PC-3 (cell line): Measurements from ENCODE around the gene SLC35B1. TPM values are rescaled to one million over a fixed set of nuclear protein-coding genes. Genes with fewer than 3 reads are reported as not detected.
A peak's percentile ranks its signal among the peaks of the same experiment; 100 is the strongest.

Source experiments
- ATAC-seq: fragments of 200-7000 bp; cut with Tn5 transposase; 2 replicates; pipeline ENCODE4 v1.9.1; 2020; ENCODE audit warnings: mild to moderate bottlenecking, moderate library complexity
- BruUV-seq: library from RNA; stranded (reverse); fragments of 400-500 nt; replicated peaks from 2 replicates; lab custom pipeline; 2021; lab: Mats Ljungman, UMichigan
- CTCF ChIA-PET: fragments of 300-600 bp; sonication (Branson Sonifier 250); formaldehyde crosslinking; loops from one replicate; lab custom pipeline; 2022; ENCODE audit warnings: antibody characterized with exemption; lab: Charles Lee
- POLR2A ChIA-PET: fragments of 300-600 bp; sonication (Branson Sonifier 250); formaldehyde crosslinking; loops from one replicate; lab custom pipeline; 2022; ENCODE audit warnings: antibody characterized with exemption; ENCODE audit not compliant: unreplicated experiment; lab: Charles Lee
- DNase-seq: peaks from one replicate; pipeline ENCODE4 v3.0.0-alpha.2; 2015
- H2AFZ ChIP-seq: fragments of 300-600 bp; sonication (generic); 2 replicates; pipeline ENCODE4 v1.6.0; 2016; ENCODE audit warnings: antibody characterized with exemption, low read length
- H3F3A ChIP-seq: fragments of 300-600 bp; sonication (generic); one replicate; pipeline ENCODE4 v1.6.0; 2017; ENCODE audit warnings: antibody characterized with exemption, low read length, control low read depth, mild to moderate bottlenecking; ENCODE audit not compliant: unreplicated experiment
- H3K27ac ChIP-seq: fragments of 300-600 bp; sonication (generic); 2 replicates; pipeline ENCODE4 v1.5.1; 2016; ENCODE audit warnings: mild to moderate bottlenecking, low read length
- H3K27me3 ChIP-seq: fragments of 300-600 bp; sonication (generic); 2 replicates; pipeline ENCODE4 v1.6.1; 2016; ENCODE audit warnings: low read length, mixed read lengths
- H3K36me3 ChIP-seq: fragments of 300-600 bp; sonication (generic); 2 replicates; pipeline ENCODE4 v1.6.1; 2016; ENCODE audit warnings: low read depth, mixed run types, low read length, mixed read lengths
- H3K4me1 ChIP-seq: fragments of 300-600 bp; sonication (generic); 2 replicates; pipeline ENCODE4 v1.5.1; 2016; ENCODE audit warnings: low read length; ENCODE audit not compliant: insufficient read depth
- H3K4me2 ChIP-seq: fragments of 300-600 bp; sonication (generic); 2 replicates; pipeline ENCODE4 v1.6.0; 2016; ENCODE audit warnings: low read length
- H3K4me3 ChIP-seq: fragments of 300-600 bp; sonication (generic); 2 replicates; pipeline ENCODE4 v1.5.1; 2016; ENCODE audit warnings: mild to moderate bottlenecking, low read length, mixed read lengths
- H3K79me2 ChIP-seq: fragments of 300-600 bp; sonication (generic); 2 replicates; pipeline ENCODE4 v1.6.1; 2017; ENCODE audit warnings: low read length, mixed read lengths
- H3K9ac ChIP-seq: fragments of 300-600 bp; sonication (generic); 2 replicates; pipeline ENCODE4 v1.6.0; 2016; ENCODE audit warnings: mild to moderate bottlenecking, low read length
- H3K9me2 ChIP-seq: fragments of 300-600 bp; sonication (generic); replicated peaks from 2 replicates; pipeline ENCODE4 v1.6.1; 2016; ENCODE audit warnings: mixed run types, low read length, mixed read lengths
- H3K9me3 ChIP-seq: fragments of 300-600 bp; sonication (generic); 2 replicates; pipeline ENCODE4 v1.6.1; 2016; ENCODE audit warnings: low read length, mixed read lengths
- H4K20me1 ChIP-seq: fragments of 300-600 bp; sonication (generic); 2 replicates; pipeline ENCODE4 v1.6.1; 2016; ENCODE audit warnings: low read length, mixed read lengths
- CTCF ChIP-seq: fragments of 300-600 bp; sonication (generic); conservative IDR thresholded peaks from 2 replicates; pipeline ENCODE4 v1.5.1; 2017; ENCODE audit warnings: antibody characterized with exemption, low read depth, mild to moderate bottlenecking, low read length
- EZH2 ChIP-seq: fragments of 300-600 bp; sonication (generic); IDR thresholded peaks from one replicate; pipeline ENCODE4 v1.6.1; 2017; ENCODE audit warnings: antibody characterized with exemption, mild to moderate bottlenecking, low read length; ENCODE audit not compliant: unreplicated experiment
- EZH2phosphoT487 ChIP-seq: fragments of 300-600 bp; sonication (generic); IDR thresholded peaks from 2 replicates; pipeline ENCODE4 v1.6.1; 2018; ENCODE audit warnings: mild to moderate bottlenecking, antibody characterized with exemption, low read length, borderline replicate concordance
- intact Hi-C: fragments of 100-400 bp; cut with micrococcal nuclease; formaldehyde crosslinking; loops from 2 replicates; pipeline ENCODE4 v1.9.0; 2023
- total RNA-seq: library from RNA; depleted of rRNA; stranded (reverse); fragments of >200 nt; gene quantifications from 2 replicates; pipeline ENCODE4 v1.2.3, GENCODE V29; 2014

The SLC35B1 gene
- total RNA-seq, 1 experiment from 2014 or later, result 211 TPM

GRCh38 chr17:49688848-49689247, 18.9 kb downstream of the SLC35B1 start:
- DNase-seq (no peak), ATAC-seq (no peak)
- Histone ChIP-seq H3F3A (no peaks in the 10 kb centered on the region), H3K79me2 (no peaks in the 10 kb centered on the region), H2AFZ (no peak overlapping the region), H3K9me2 (no peaks in the 10 kb centered on the region), H3K4me2 (no peak overlapping the region), H3K27ac (no peak overlapping the region), H3K4me1 (peaks cover 5% of the 10 kb centered on the region), H3K4me3 (no peak overlapping the region), H3K9ac (no peak overlapping the region), H4K20me1 (no peaks in the 10 kb centered on the region), H3K9me3 (no peaks in the 10 kb centered on the region), H3K36me3 (no peaks in the 10 kb centered on the region), H3K27me3 (no peaks in the 10 kb centered on the region)
- ChIA-PET POLR2A (no interaction called here), CTCF (interaction anchor here (0.8 kb wide), 1 partner anchor 119 kb away, joined by 3 read pairs; no protein-coding TSS in a partner anchor)
- BruUV-seq, result no TSS peak
- TF ChIP-seq CTCF, result no peak
- no peak for TF ChIP-seq EZH2
- no peak for TF ChIP-seq EZH2phosphoT487
- intact Hi-C loops, result no loop called here

GRCh38 chr17:49687878-49688491, 19.8 kb downstream of the SLC35B1 start:
- Histone ChIP-seq H3K4me3 (no peak overlapping the region), H3K36me3 (no peaks in the 10 kb centered on the region), H3K27me3 (no peaks in the 10 kb centered on the region), H4K20me1 (no peaks in the 10 kb centered on the region), H3K79me2 (no peaks in the 10 kb centered on the region), H2AFZ (peak overlapping the region; percentile 84), H3F3A (no peaks in the 10 kb centered on the region), H3K9me3 (no peaks in the 10 kb centered on the region), H3K9ac (no peak overlapping the region), H3K4me2 (peak overlapping the region; percentile 19; the same call in 1 of the 2 replicates), H3K9me2 (no peaks in the 10 kb centered on the region), H3K4me1 (peaks cover 5% of the 10 kb centered on the region), H3K27ac (no peak overlapping the region)
- TF ChIP-seq EZH2phosphoT487 (no peak), CTCF (no peak), EZH2 (no peak)
- intact Hi-C loops, result no loop called here
- ChIA-PET POLR2A (no interaction called here), CTCF (no interaction called here)
- ATAC-seq (peak; percentile 88), DNase-seq (peak; percentile 49)
- BruUV-seq, result no TSS peak
